Skeletal muscle cell (primary cell): ENCODE results near the gene WDR44.

ENCODE experiments used
- DNase-seq: peaks from one replicate; pipeline ENCODE4 v3.0.0-alpha.2; 2010; ENCODE audit warnings: low read depth
- H3K4me3 ChIP-seq: 2 replicates; pipeline ENCODE4 v1.5.1; 2011; ENCODE audit warnings: low read depth, mild to moderate bottlenecking, control low read depth, low read length, moderate library complexity

The WDR44 gene

DNA sequence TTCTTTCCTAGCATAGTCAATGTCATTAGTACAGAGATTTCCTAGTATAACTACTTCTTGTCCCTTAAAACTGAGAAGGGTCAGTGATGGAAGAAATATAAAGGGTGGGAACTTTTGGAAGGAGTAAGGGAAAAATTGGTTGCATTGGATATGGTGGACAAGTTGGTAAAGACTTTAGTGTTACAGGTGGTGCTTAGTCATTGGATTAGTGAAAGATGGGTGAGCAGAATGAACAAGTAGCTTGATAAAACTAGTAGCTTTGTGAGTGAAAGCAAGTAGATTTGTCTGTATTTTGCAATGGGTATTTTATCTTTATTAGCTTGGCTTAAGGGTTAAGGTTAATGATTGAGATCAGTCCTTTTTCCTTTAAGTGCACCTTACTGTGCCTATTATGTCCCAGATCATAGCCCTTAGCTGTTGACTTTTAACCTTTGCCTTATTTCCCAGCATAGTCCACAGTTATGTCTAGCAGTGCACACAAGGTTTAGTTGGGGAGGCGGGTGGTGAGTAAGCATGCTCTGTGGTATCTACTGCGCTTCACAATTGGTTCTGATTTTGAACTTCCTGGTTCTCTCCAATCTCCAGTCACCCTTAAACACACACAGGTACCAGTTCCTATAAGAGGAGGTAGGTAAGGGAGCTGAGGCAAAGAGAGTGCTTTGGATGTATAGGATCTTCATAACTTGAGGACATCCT, 9.5 kb downstream of the WDR44 start:
- no peak for DNase-seq
- H3K4me3 ChIP-seq = no peak overlapping the region

- no peak overlapping the region for H3K4me3 ChIP-seq
- DNase-seq = no peak
These were observed 10.3 kb downstream of the WDR44 start for GRCh38 chrX:118356154-118356701.

DNA sequence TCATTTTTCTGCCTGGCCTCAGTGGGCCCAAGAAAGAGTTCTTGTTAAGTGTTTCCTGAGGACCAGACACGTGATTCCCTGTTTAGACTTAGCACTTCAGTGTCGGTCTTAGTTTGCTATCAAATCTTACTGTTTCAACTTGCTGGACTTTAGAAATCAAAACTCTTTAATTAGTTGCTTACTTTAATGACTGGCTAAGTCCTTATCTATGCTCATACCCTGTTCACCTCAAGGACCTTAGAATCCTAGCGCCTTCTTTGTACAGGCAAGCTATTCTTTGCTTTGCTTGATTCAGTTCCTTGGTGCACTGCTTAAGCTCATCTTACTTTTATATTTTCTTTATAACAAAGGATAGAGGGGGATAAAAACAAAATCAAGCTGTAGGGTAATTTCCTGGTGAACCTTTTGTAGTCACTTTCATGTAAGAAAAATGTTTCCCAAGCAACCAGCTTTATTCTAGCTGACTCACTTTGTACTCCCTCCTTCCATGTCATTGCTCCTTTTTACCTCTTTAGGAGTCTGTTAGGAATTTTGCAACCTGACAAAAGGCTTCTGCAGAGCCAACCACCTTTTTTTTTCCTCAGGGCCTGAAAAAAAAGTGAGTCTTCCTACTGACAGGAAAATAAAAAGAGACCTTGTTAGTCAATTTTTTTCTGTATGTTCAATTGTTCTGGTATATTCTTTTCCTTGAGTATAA, 14.7 kb downstream of the WDR44 start:
- no peak for DNase-seq
- no peak overlapping the region for H3K4me3 ChIP-seq

DNA sequence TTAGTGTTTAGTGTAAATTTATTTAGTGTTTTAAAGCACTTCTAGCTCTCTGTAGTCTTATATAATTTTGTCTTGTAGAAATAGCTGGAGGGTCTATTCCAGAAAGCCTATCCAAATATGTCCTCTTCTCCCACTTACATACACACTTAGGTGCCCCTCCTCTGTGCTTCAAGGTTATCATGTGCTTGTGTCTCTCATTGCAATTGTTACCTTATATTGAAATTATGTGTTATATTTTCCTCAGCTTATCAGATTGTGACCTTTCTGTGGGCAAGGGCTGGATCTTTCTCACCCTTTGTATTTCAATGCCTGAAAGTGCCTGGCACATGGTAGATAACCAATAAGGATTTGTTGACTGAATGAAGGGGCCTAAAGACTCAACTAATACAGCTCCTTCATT, 18.4 kb downstream of the WDR44 start:
- H3K4me3 ChIP-seq = no peak overlapping the region
- no peak for DNase-seq

- no peak overlapping the region for H3K4me3 ChIP-seq
- no peak for DNase-seq
These were observed 21.4 kb downstream of the WDR44 start for GRCh38 chrX:118367338-118367737.

GRCh38 chrX:118368398-118368797, 22.5 kb downstream of the WDR44 start:
- no peak overlapping the region for H3K4me3 ChIP-seq
- DNase-seq = no peak

- H3K4me3 ChIP-seq = no peak overlapping the region
- no peak for DNase-seq
These were observed 25.2 kb downstream of the WDR44 start for GRCh38 chrX:118370921-118371624.

GRCh38 chrX:118373538-118373937, 27.6 kb downstream of the WDR44 start:
- no peak overlapping the region for H3K4me3 ChIP-seq
- no peak for DNase-seq

DNA sequence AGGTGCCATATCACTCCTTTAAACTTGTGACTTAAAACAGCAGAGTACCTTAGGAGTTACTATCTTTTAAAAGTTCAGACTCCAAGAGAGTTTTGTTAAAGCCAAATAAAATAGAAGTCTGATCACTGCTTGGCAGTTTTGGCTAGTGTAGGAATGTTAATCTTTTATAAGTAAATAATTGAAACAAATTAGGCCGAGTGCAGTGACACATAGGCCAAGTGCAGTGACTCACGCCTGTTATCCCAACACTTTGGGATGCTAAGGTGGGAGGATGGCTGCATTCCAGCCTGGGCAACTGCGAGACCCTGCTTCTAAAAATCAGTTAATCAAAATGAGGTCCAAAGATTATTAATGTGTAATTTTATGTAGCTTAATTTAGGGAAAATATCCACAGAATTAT, 37.2 kb downstream of the WDR44 start:
- no peak for DNase-seq
- H3K4me3 ChIP-seq = no peak overlapping the region

DNA sequence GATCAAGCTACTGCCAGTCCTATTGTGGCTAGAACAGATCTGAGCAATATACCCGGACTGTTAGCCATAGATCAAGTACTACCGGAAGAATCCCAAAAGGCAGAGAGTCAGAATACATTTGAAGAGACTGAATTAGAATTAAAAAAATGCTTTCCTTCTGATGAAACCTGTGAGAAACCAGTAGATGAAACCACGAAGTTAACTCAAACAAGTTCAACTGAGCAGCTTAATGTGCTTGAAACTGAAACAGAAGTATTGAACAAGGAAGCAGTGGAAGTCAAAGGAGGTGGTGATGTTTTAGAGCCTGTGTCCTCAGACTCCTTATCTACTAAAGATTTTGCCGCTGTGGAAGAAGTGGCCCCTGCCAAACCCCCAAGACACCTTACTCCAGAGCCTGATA, 46.8 kb downstream of the WDR44 start:
- no peak for DNase-seq
- no peak overlapping the region for H3K4me3 ChIP-seq

GRCh38 chrX:118396113-118396512, 50.2 kb downstream of the WDR44 start:
- no peak for DNase-seq

DNA sequence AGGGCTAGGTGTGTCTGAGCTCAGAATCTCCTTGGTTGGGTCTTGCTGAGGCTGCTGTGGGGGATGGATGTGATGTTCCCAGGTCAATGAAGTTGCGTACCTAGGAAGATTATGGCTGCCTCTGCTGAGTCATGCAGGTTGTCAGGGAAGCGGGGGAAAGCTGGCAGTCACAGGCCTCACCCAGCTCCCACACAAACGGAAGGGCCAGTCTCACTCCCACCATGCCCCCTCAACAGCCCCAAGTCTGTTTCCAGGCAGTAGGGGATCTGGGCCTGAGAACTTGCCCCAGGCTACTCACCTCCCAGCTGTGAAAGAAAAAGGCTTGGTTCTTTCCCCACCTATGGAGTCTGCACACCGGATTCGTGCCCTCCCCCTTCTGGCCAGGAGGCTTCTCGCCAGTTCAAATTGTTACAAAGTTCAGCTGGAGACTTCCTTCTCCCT, 72.9 kb downstream of the WDR44 start:
- no peak overlapping the region for H3K4me3 ChIP-seq
- DNase-seq = no peak

More at GRCh38 chrX:118396113-118396512, 50.2 kb downstream of the WDR44 start:
- no peak overlapping the region for H3K4me3 ChIP-seq

- DNase-seq = peak; percentile 26
- H3K4me3 ChIP-seq = no peak overlapping the region
These were observed 74.6 kb downstream of the WDR44 start for GRCh38 chrX:118420462-118420861.

GRCh38 chrX:118423558-118423957, 77.7 kb downstream of the WDR44 start:
- H3K4me3 ChIP-seq = no peak overlapping the region
- no peak for DNase-seq

GRCh38 chrX:118432799-118433198, 86.9 kb downstream of the WDR44 start:
- no peak for DNase-seq

DNA sequence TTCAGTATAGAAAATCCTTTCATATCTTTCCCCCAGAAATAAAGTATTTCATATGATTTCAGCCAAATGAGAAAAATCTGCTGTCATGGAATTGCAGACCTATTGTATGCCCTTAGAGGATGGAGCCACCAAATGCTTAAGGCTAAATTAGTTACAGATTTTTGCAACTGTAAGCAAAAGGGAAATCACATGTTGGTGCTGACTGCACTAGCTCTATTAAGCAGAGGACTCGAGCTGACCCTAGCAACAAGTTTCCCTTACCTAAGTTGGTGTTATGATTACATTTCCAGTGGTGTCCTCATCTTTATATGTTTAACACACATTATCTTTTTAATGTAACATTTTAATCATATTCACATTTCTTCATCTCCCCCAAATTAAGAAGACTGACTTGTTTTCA, 91.4 kb downstream of the WDR44 start:
- H3K4me3 ChIP-seq = no peak overlapping the region
- DNase-seq = no peak

More at GRCh38 chrX:118432799-118433198, 86.9 kb downstream of the WDR44 start:
- H3K4me3 ChIP-seq = no peak overlapping the region

- no peak for DNase-seq
- H3K4me3 ChIP-seq = no peak overlapping the region
These were observed 102.4 kb downstream of the WDR44 start for GRCh38 chrX:118448273-118448783.

DNA sequence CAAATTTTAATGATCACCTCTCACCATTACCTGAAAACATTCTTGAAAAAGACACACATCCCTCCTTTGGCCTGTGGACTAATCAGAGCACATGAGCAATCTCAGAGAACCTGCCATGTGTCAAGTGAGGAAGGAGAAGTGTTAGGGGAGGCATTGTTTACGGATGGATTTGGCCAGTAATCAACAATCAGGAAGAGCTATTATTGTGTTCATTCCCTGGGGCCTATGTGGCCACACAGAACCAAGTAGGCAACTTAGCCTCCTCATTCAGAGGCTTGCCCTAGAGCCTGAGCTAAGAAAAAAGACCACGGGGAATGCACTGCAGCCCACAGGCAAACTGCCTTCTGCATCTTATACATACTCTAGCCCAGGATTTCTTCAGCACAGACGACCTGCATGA, 109.1 kb downstream of the WDR44 start:
- no peak overlapping the region for H3K4me3 ChIP-seq
- no peak for DNase-seq

DNA sequence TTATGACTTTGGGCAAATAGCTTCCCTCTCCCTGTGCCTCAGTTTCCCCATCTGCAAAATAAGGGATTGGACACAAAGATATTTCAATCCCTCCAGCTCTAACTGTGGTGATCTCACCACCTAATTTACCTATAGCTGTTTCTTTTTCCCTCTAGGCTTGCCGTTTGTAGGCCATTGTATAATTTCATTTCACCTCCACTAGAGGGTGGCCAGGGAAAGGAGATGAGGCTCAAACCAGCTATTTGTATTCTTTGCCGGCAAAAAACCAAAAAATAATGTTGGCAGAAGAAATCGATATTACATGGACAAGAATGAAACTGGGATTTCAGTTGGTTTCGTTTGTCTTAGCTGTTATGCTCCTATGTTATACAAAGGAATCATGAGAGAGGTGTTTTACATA, 113.6 kb downstream of the WDR44 start:
- peak; percentile 11 for DNase-seq
- H3K4me3 ChIP-seq = no peak overlapping the region

DNA sequence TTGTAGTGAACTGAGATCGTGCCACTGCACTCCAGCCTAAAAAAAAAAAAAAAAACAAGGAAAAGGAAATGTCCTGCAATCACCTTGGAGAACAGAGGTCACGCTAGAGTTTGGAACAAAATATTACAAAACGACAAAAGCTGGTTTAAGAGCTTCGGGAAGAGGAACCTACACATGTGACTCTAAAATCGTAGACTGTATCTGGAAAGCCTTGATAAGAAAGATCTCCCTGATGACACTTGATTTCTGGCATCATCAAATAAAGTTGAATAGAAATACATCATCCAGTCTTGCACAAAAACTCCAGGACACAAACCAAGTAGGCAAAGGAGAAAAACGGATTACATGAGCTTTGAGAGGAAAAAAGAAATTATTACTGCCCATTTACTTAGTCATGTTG, 118.6 kb downstream of the WDR44 start:
- no peak overlapping the region for H3K4me3 ChIP-seq
- no peak for DNase-seq
